ENCODE data around the gene CDADC1.

GRCh38 chr13:49308921-49309408 lies 61.2 kb downstream of the CDADC1 start:
- TF ChIP-seq, protein P1, sequence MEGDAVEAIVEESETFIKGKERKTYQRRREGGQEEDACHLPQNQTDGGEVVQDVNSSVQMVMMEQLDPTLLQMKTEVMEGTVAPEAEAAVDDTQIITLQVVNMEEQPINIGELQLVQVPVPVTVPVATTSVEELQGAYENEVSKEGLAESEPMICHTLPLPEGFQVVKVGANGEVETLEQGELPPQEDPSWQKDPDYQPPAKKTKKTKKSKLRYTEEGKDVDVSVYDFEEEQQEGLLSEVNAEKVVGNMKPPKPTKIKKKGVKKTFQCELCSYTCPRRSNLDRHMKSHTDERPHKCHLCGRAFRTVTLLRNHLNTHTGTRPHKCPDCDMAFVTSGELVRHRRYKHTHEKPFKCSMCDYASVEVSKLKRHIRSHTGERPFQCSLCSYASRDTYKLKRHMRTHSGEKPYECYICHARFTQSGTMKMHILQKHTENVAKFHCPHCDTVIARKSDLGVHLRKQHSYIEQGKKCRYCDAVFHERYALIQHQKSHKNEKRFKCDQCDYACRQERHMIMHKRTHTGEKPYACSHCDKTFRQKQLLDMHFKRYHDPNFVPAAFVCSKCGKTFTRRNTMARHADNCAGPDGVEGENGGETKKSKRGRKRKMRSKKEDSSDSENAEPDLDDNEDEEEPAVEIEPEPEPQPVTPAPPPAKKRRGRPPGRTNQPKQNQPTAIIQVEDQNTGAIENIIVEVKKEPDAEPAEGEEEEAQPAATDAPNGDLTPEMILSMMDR (IDR thresholded peaks at IDR 0.05; ENCODE audit: low read depth, low read length, poor library complexity, severe bottlenecking): no peak
- TF ChIP-seq EZH2phosphoT487 (IDR thresholded peaks at IDR 0.05; ENCODE audit: borderline replicate concordance, low read length): no peak

Data from DOHH2 (cell line).